GM21360 (cell line): Measurements from ENCODE around the gene FCF1.

Experiments used
- ATAC-seq: cut with Tn5 transposase; IDR thresholded peaks from one replicate; pipeline ENCODE4 v1.9.1; 2021; ENCODE audit warnings: mild to moderate bottlenecking, moderate library complexity; ENCODE audit not compliant: unreplicated experiment

The FCF1 gene

GRCh38 chr14:74763803-74764531, 51.0 kb downstream of the FCF1 start:
- no peak for ATAC-seq

- no peak for ATAC-seq
Measured at GRCh38 chr14:74765721-74766120, 52.8 kb downstream of the FCF1 start.

GRCh38 chr14:74771399-74771798, 58.5 kb downstream of the FCF1 start:
- ATAC-seq = no peak

GRCh38 chr14:74784634-74785033, 71.7 kb downstream of the FCF1 start:
- no peak for ATAC-seq

GRCh38 chr14:74785056-74785613, 72.2 kb downstream of the FCF1 start:
- no peak for ATAC-seq

GRCh38 chr14:74786796-74787315, 73.9 kb downstream of the FCF1 start:
- ATAC-seq = no peak
